ENCODE measurements around the gene CLEC11A.
A peak's percentile ranks its signal among the peaks of the same experiment; 100 is the strongest.
"Not testable (repeated sequence)": the region's sequence is repeated elsewhere in the genome, so short reads cannot be mapped to it uniquely, and the experiment has no call there.

The CLEC11A gene

GRCh38 chr19:50721441-50722137 is 1.6 kb upstream of the CLEC11A start:
- no peak for DNase-seq (ENCODE audit: low read depth in 2 of 2)

- DNase-seq (ENCODE audit: low read depth in 2 of 2): no peak
These were observed 757 bp upstream of the CLEC11A start for GRCh38 chr19:50722201-50723013.

- no peak for DNase-seq (ENCODE audit: low read depth in 2 of 2)
These were observed 764 bp downstream of the CLEC11A start for GRCh38 chr19:50723735-50724521.

GRCh38 chr19:50724522-50725217 is 1.5 kb downstream of the CLEC11A start:
- DNase-seq (ENCODE audit: low read depth in 2 of 2): peak; percentile 78 to 81

- no peak for DNase-seq (ENCODE audit: low read depth in 2 of 2)
These were observed 2.2 kb downstream of the CLEC11A start for GRCh38 chr19:50725218-50725910.

GRCh38 chr19:50725911-50726230 is 2.7 kb downstream of the CLEC11A start:
- no peak for DNase-seq (ENCODE audit: low read depth in 2 of 2)

DNA sequence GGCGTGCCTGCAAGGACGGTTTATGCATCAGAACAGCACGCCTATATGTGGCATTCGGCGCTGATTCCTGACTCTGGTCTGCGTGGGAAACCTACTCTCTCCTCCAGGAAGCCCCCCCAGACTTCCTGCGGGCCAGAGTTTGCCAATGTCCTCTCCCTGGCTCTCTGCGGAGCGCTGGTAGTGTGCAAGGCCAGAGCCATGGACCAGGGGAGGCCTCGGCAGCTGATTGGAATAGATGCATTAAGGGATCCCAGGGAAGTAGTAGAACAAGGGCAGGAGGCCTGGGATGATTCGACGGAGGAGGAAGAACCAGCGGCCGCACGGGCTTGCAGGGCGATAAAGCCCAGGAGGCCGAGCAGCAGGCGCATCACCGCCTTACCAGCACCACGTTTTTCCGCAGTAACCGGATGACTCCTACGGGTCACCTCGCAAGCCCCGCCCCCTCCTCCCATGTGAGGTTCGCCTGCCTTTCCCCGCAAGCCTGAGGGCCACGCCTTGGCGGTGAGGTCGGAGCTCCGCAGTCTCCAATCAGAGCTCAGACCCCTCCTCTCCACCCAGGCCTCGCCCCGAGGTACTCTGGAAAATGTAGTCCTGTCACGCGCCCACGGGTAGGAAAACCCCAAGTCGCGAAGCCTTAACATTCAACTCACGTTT is 5.0 kb downstream of the CLEC11A start:
- peak in 1 of 2 donors; percentile 51 for DNase-seq (ENCODE audit: low read depth in 2 of 2)

DNA sequence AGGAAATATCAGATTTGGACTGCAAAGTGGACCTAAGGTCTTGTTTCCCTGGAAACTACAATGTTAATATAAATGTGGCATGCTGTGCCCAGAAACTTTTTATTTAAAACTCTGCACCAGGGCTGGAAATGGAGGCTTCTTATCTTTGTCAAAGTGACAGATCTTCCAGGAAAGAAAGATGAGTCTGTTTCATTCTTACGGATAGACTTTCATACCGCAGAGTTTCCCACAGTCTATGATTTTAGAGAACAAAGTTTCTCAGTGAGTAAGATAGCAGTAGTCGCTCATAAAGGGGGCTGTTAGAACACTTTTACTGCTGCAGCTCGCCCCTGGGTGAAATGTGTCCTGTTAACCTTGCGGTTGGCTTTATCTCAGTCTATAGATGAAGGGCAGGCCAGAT is 6.7 kb downstream of the CLEC11A start:
- DNase-seq (ENCODE audit: low read depth in 2 of 2): no peak

GRCh38 chr19:50735869-50736268 is 12.7 kb downstream of the CLEC11A start:
- no peak for DNase-seq (ENCODE audit: low read depth in 2 of 2)

GRCh38 chr19:50736338-50736737 is 13.2 kb downstream of the CLEC11A start:
- no peak for DNase-seq (ENCODE audit: low read depth in 2 of 2)

DNA sequence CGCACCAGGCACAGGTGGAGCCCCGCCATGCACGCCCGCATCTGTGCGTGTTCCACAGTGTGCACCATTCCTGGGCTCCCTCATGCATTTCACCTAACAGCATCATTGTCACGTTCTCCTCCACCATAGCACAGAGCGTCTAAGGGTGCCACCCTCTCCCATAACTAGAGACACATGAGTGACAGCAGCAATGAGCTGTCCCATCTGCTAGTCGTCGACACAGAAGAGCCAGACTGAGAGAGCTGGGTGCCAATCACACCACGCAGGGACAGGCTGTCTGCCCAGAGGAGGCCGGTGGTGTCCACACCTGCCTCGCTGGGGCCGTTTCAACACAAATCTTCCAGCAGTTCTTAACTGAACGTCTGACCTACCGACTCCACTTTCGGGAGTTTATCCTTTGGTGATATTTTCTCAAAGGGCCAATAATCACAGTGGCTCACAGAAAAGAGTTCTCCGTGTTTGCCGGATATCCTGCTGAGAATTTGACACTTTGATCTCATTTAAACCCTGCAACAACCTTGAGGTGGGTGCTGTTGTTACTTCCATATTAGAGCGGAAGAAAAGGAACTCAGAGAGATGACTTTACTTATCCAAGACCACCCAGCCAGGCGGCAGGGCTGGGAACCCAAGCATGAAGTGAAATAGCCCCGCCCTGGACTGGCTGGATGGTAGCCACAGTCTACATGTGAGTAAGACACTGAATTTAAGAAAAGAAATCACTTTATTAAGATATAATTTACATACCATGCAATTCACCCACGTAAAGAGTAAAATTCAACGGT is 16.2 kb downstream of the CLEC11A start:
- DNase-seq (ENCODE audit: low read depth in 2 of 2): no peak

DNA sequence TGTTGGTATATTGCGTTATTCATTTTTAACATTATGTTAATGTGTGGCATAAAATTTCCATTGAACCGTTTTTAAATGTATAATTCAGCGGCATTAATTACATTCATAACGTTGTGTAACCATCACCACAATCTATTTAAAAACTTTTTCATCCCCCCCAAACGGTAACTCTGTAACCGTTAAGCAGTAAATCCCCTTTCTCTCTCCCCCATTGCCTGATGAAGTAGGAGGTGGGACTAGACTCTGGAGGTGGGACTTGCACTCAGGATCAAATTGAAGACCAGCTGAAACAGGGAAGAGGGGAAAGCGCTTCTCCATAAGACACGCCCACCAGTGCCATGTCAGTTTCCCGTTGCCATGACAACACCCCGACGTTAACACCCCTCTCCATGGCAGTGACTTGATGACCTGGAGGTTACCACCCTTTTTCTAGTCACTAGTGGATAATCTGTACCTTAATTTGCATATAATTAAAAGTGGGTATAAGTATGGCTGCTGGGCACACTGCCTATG is 16.8 kb downstream of the CLEC11A start:
- DNase-seq (ENCODE audit: low read depth in 2 of 2): no peak

GRCh38 chr19:50741179-50741933 is 18.2 kb downstream of the CLEC11A start:
- DNase-seq (ENCODE audit: low read depth in 2 of 2): no peak

DNA sequence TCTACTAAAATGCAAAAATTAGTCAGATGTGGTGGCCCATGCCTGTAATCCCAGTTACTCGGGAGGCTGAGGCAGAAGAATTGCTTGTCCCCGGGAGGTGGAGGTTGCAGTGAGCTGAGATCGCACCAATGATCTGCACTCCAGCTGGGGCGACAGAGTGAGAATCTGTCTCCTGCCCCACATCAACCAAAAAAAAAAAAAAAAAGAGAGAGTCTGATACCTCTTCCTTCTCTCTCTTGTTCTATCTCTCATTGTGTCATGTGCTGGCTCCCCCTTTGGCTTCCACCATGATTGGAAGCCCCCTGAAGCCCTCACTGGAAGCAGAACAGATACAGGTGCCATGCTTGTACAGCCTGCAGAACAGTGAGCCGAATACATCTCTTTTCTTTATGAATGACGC is 20.4 kb downstream of the CLEC11A start:
- no peak for DNase-seq (ENCODE audit: low read depth in 2 of 2)

- no peak for DNase-seq (ENCODE audit: low read depth in 2 of 2)
These were observed 22.1 kb downstream of the CLEC11A start for GRCh38 chr19:50745221-50745620.

GRCh38 chr19:50747141-50747540 is 24.0 kb downstream of the CLEC11A start:
- DNase-seq (ENCODE audit: low read depth in 2 of 2): not testable (repeated sequence)

DNA sequence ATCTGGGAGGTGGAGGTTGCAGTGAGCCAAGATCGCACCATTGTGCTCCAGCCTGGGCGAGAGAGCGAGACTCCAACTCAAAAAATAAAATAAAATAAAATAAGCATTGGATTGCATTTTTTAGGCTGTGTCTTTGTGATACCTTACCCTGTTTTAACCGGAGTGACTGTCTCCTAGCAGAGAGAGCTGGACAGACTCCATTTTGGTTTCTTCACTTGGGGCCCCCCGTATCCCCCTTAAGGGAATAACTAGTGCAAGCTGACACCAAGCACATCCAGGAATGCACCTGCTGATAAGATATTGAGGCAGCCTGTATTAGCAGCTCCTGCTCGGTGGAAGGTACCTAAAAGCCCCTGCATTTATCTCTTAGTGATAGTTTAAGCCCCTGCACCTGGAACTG is 26.3 kb downstream of the CLEC11A start:
- DNase-seq (ENCODE audit: low read depth in 2 of 2): no peak

GRCh38 chr19:50750010-50750409 is 26.8 kb downstream of the CLEC11A start:
- DNase-seq (ENCODE audit: low read depth in 2 of 2): no peak

- no peak for DNase-seq (ENCODE audit: low read depth in 2 of 2)
These were observed 30.7 kb downstream of the CLEC11A start for GRCh38 chr19:50753879-50754278.

Data from stimulated activated CD4-positive, alpha-beta T cell treated with anti-CD3 and anti-CD28 coated beads, Interleukin-1b, Interleukin-23, amount 100 ng/mL, for 1 hour (primary cell).